Heart right ventricle (tissue), 16 donors: ENCODE results near the gene CYP46A1. TPM values are rescaled to one million over a fixed set of nuclear protein-coding genes. Genes with fewer than 3 reads are reported as not detected.

Source experiments
- ATAC-seq, 8 donors: fragments of 200-7000 bp; cut with Tn5 transposase; one replicate each; pipeline ENCODE4 v1.9.1; 2020; ENCODE audit warnings: mild to moderate bottlenecking in 8 of 8, moderate library complexity in 8 of 8, moderate number of reproducible peaks in 1 of 8
- DNase-seq, 2 donors: peaks; one replicate each; pipeline ENCODE4 v3.0.0-alpha.2; 2020
- H3K27ac ChIP-seq, 10 donors: fragments of 200-600 bp; sonication (generic) in 2 of 10; one replicate each; pipeline versions ENCODE4 v1.5.0 to v1.8.0; 2020 to 2022; ENCODE audit warnings: mild to moderate bottlenecking in 3 of 10
- H3K27me3 ChIP-seq, 7 donors: fragments of 200-600 bp; one replicate each; pipeline ENCODE4 v1.8.0; 2021 to 2022; ENCODE audit warnings: mild to moderate bottlenecking in 2 of 7
- H3K36me3 ChIP-seq, 9 donors: fragments of 200-600 bp; sonication (generic) in 1 of 9; one replicate each; pipeline versions ENCODE4 v1.5.0 to v1.8.0; 2020 to 2022; ENCODE audit warnings: mild to moderate bottlenecking in 2 of 9
- H3K4me1 ChIP-seq, 9 donors: fragments of 200-600 bp; sonication (generic) in 1 of 9; one replicate each; pipeline versions ENCODE4 v1.5.0 to v1.8.0; 2020 to 2022; ENCODE audit warnings: mild to moderate bottlenecking in 4 of 9
- H3K4me3 ChIP-seq, 10 donors: fragments of 200-600 bp; sonication (generic) in 2 of 10; one replicate each; pipeline versions ENCODE4 v1.5.0 to v1.8.0; 2020 to 2022; ENCODE audit warnings: mild to moderate bottlenecking in 7 of 10, moderate library complexity in 2 of 10
- H3K9me3 ChIP-seq, 11 donors: fragments of 200-600 bp in 10 of 11; sonication (generic) in 2 of 11; one replicate each; pipeline versions ENCODE4 v1.5.0 to v1.8.0; 2013 to 2022; ENCODE audit warnings: mild to moderate bottlenecking in 2 of 11, control low read depth in 1 of 11, moderate library complexity in 1 of 11
- CTCF ChIP-seq, 9 donors: fragments of 200-600 bp; sonication (generic) in 2 of 9; IDR thresholded peaks; one replicate each; pipeline versions ENCODE4 v1.5.0 to v1.8.0; 2021 to 2022; ENCODE audit warnings: antibody characterized with exemption in 9 of 9, mild to moderate bottlenecking in 5 of 9, moderate library complexity in 1 of 9
- WGBS, 2 donors: extraction: QIAGEN DNeasy Blood & Tissue Kit; methylation state at CpG; one replicate each; pipeline ENCODE4 v1.1.7; 2013; ENCODE audit warnings: inconsistent platforms in 1 of 2; 5-methylcytosine and 5-hydroxymethylcytosine counted together
- intact Hi-C, 10 donors: fragments of 100-400 bp; cut with DNase I; formaldehyde crosslinking; loops; one replicate each; pipeline versions ENCODE4 v1.11.1 to v1.14.2; 2022
- polyA plus RNA-seq, 2 donors: library from polyadenylated mRNA; stranded (reverse); fragments of 200-250 nt; gene quantifications; one replicate each; pipeline ENCODE4 v1.2.3, GENCODE V29; 2013
- total RNA-seq, 10 donors: library from RNA; stranded (reverse); fragmentation: NEBNext Ultra II Directional in 3 of 10; extraction: Animal tissue kit (Norgen Biotek cat#: 25700) in 3 of 10; gene quantifications; one replicate each; pipeline versions ENCODE4 v1.2.1 to v1.2.4, GENCODE V29; 2021 to 2023
- donor health status: Arrhythmogenic right ventricular cardiomyopathy.
- donor health status: ischemic (EF 13 %, LVEDD 7.1; RV severe dilation, severe dysfunction).
- donor health status: healthy with polysubstance abuse.
- donor health status: DM: no; HTN: yes; CAD: no.
- donor health status: DM: no; HTN: no; CAD: no.
- donor health status: ischemic (EF 25% LVEDD 6.9; RV normal size, moderate dysfunction).
- donor health status: ischemic (EF 25% LVEDD 5.7; RV mildly dilated, moderate dysfunction).
- donor health status: healthy.
- donor health status: DM: yes; HTN: yes; CAD: no.
- donor health status: Ischemic cardiomyopathy.
- donor health status: ischemic (EF 35%, LVEDD 5.7; RV mildly dilated, moderate dysfunction).
- donor health status: nonischemic (EF 11% LVEDD 7.7; RV severe dilation, severe dysfunction).
- donor health status: DM: yes; HTN: yes; CAD: no.
- donor health status: PGD.
- donor health status: ischemic (EF 29% LVEDD 5.4; RV normal size, mild dysfunction).
- donor health status: nonischemic (EF 23%, LVEDD 6.1; RV moderate dilation, normal function).

Gene CYP46A1
- total and polyA plus RNA-seq, 12 donors: 1.5 to 6.1 (median 3.5) TPM

- peaks cover 0 to 34% (median 0%) of the 10 kb centered on the region in 7 donors for H3K27me3 ChIP-seq
- ATAC-seq (no peak), DNase-seq (peak in 1 of 2 donors; percentile 3)
- H3K9me3 ChIP-seq: no peaks in the 10 kb centered on the region
- peak overlapping the region in 9 of 10 donors; percentile 4 to 93 (median 74) for H3K27ac ChIP-seq
- peak overlapping the region in 1 of 10 donors; percentile 9 for H3K4me3 ChIP-seq
- peaks cover 15 to 97% (median 70%) of the 10 kb centered on the region in 9 donors for H3K4me1 ChIP-seq
- intact Hi-C loops: loop anchor here in 5 of 10 donors (5.0 to 10.0 kb wide), 3 partner anchors 58 to 73 kb away; partner anchors contain the start of gene EML1 (in 5 of the 5)
- WGBS, 2 donors: 75 to 80% methylated on average over 18 of the region's 18 CpGs
- no peak for TF ChIP-seq CTCF (IDR thresholded peaks at IDR 0.05)
- H3K36me3 ChIP-seq: no peaks in the 10 kb centered on the region
Observed at GRCh38 chr14:99734406-99735051, 50.4 kb downstream of the CYP46A1 start.

DNA sequence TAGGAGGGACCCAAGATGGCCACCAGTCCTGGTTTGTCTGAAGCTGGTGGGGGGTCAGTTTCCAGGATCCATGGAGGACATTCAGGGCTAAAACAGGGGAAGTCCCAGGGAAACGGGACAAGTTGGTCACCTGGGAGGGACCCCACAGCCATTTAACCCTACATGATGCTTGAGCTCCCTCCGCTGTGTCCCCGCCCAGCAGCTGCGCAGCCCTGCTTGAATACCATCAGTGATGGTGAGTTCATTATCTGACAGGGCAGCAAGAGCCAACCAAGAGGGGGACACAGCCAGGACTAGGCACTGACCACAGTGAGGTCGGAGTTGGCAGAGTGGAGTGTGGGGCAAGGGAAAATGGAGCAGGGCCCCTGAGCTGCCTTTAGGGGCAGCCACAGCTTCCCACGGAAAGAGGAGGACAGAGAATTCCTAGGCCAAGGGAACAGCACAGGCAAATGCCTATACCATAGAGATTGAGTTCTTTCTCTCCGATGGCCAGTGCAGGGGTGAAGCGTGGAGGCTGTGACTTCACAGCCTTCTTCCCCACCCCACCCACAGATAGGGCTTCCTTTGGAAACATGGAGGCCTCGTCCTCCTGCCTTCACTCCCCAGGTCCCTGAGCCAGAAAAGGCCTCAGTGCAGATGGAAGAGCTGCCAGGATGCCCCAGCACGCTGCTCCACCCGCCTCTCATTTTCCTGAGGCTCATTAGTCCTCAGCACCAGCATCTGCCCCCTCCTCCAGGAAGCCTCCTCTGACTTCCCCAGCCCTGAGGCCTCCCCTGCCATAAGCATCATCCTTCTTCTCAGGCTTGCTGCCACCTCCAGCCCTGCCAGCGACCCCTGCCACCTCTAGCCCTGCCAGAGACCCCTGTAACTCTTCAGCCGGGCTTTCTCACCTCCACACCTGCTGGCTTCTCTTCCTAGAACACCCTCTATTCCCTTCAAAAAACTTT lies 51.4 kb downstream of the CYP46A1 start:
- Histone ChIP-seq H3K27ac (peak overlapping the region in 8 of 10 donors; percentile 18 to 93 (median 76)), H3K4me3 (no peak overlapping the region), H3K27me3 (peaks cover 0 to 24% (median 0%) of the 10 kb centered on the region in 7 donors), H3K36me3 (no peaks in the 10 kb centered on the region), H3K9me3 (no peaks in the 10 kb centered on the region), H3K4me1 (peaks cover 14 to 98% (median 74%) of the 10 kb centered on the region in 9 donors)
- DNase-seq (peak in 1 of 2 donors; percentile 1), ATAC-seq (no peak)
- TF ChIP-seq CTCF (IDR thresholded peaks at IDR 0.05): no peak
- intact Hi-C loops: loop anchor here in 4 of 10 donors (2.0 to 10.0 kb wide), 3 partner anchors 57 to 59 kb away; partner anchors contain the start of gene EML1 (in 4 of the 4)
- whole genome bisulfite sequencing, 2 donors: 84 to 88% methylated on average over 13 of the region's 13 CpGs

DNA sequence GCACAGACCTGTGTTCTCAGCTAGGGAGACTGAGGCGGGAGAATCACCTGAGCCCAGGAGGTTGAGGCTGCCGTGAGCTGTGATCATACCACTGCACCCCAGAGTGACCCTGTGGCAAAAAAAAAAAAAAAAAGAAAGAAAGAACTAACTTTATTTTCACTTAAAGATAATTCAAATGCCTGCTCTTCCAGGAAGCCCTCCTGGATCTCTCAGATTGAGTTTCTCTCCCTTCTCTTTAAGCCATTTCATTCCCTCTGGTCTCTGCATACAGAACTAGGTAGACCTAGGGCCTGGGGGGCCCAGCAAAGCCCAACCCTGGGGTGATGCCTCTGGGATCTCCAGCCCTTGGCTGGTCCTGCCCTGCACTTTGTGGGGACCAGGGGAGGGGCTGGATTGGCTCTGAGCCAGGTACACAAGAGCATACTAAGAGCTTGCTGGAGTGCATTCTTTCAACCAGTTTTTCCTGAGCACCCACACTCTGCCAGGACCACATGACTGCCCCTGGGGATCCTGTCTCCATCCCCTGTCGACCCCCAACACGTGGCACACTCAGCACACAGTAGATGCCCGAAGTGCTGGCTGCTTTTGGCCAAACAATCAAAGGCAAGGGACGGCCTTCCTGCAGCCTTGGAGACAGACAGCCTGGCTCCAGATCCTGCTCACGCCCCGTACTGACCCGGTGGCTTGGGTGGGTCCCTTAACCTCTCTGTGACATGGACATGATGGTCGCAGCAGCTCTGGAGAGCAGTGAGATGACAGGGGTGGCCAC lies 52.7 kb downstream of the CYP46A1 start:
- Histone ChIP-seq H3K9me3 (no peaks in the 10 kb centered on the region), H3K4me1 (peaks cover 8 to 98% (median 72%) of the 10 kb centered on the region in 9 donors), H3K27me3 (peaks cover 0 to 18% (median 0%) of the 10 kb centered on the region in 7 donors), H3K27ac (peak overlapping the region; percentile 76 to 97 (median 90)), H3K4me3 (peak overlapping the region in 9 of 10 donors; percentile 53 to 73 (median 62)), H3K36me3 (no peaks in the 10 kb centered on the region)
- ATAC-seq (peak; percentile 18 to 68 (median 50)), DNase-seq (peak; percentile 57 to 77)
- 22 to 23% methylated on average over 10 of the region's 10 CpGs for WGBS, 2 donors
- intact Hi-C loops: loop anchor here in 4 of 10 donors (2.0 to 10.0 kb wide), 3 partner anchors 56 to 58 kb away; partner anchors contain the start of gene EML1 (in 4 of the 4)
- no peak for TF ChIP-seq CTCF (IDR thresholded peaks at IDR 0.05)
